Measurements from ENCODE around the gene PTPRE.

GRCh38 chr10:128060341-128061250, 153.7 kb downstream of the PTPRE start:
- TF ChIP-seq RFX5 (IDR thresholded peaks at IDR 0.05; ENCODE audit: low read depth, low read length) (no peak), SKIL (IDR thresholded peaks at IDR 0.05; ENCODE audit: low read depth, poor library complexity, severe bottlenecking) (no peak), GABPA (IDR thresholded peaks at IDR 0.05; ENCODE audit: low read depth) (no peak), STAT3 (IDR thresholded peaks at IDR 0.05; ENCODE audit: low read depth, low read length) (no peak), CBFB (IDR thresholded peaks at IDR 0.05; ENCODE audit: low read depth) (no peak), SUZ12 (IDR thresholded peaks at IDR 0.05; ENCODE audit: unreplicated experiment) (no peak), IRF4 (IDR thresholded peaks at IDR 0.05; ENCODE audit: low read depth, low read length) (no peak), JUNB (IDR thresholded peaks at IDR 0.05) (no peak), ASH2L (IDR thresholded peaks at IDR 0.05; ENCODE audit: borderline replicate concordance, low read depth) (no peak), CTCF (IDR thresholded peaks at IDR 0.05 in 2 of 3, conservative IDR thresholded peaks at IDR 0.05 in 1 of 3; ENCODE audit: control insufficient read depth in 2 of 3, extremely low read depth in 1 of 3, insufficient read depth in 1 of 3, low read depth in 3 of 3, low read length in 3 of 3) (no peak), RAD51 (IDR thresholded peaks at IDR 0.05) (no peak), POLR2A (IDR thresholded peaks at IDR 0.05; ENCODE audit: low read depth, low read length) (no peak), EZH2 (IDR thresholded peaks at IDR 0.05; ENCODE audit: borderline replicate concordance, control insufficient read depth, low read depth, low read length) (no peak), ZBED1 (IDR thresholded peaks at IDR 0.05; ENCODE audit: borderline replicate concordance) (no peak)
